Loucy (cell line): Measurements from ENCODE around the gene ASIC2.

Experiments used
- H2AFZ ChIP-seq: fragments of 200-600 bp; sonication (generic); 2 replicates; pipeline ENCODE4 v1.6.0; 2016; ENCODE audit warnings: antibody characterized with exemption, mild to moderate bottlenecking, low read length, moderate library complexity
- H3F3A ChIP-seq: fragments of 200-600 bp; 2 replicates; pipeline ENCODE4 v1.6.0; 2016; ENCODE audit warnings: antibody characterized with exemption, low read depth, mild to moderate bottlenecking
- H3K27me3 ChIP-seq: fragments of 200-600 bp; sonication (generic); 2 replicates; pipeline ENCODE4 v1.6.1; 2014; ENCODE audit warnings: low read length, mild to moderate bottlenecking; ENCODE audit not compliant: insufficient read depth, poor library complexity, severe bottlenecking
- H3K36me3 ChIP-seq: fragments of 200-600 bp; sonication (generic); 2 replicates; pipeline ENCODE4 v1.6.1; 2016; ENCODE audit warnings: low read length; ENCODE audit not compliant: insufficient read depth
- H3K4me1 ChIP-seq: fragments of 200-600 bp; sonication (generic); 2 replicates; pipeline ENCODE4 v1.5.1; 2014; ENCODE audit warnings: low read length, mild to moderate bottlenecking; ENCODE audit not compliant: insufficient read depth, poor library complexity, severe bottlenecking
- H3K4me2 ChIP-seq: fragments of 200-600 bp; sonication (generic); 2 replicates; pipeline ENCODE4 v1.6.0; 2014; ENCODE audit warnings: antibody characterized with exemption, low read length, low read depth, mild to moderate bottlenecking; ENCODE audit not compliant: poor library complexity, severe bottlenecking
- H3K4me3 ChIP-seq: fragments of 200-600 bp; sonication (generic); 2 replicates; pipeline ENCODE4 v1.5.1; 2014; ENCODE audit warnings: low read length, mild to moderate bottlenecking, mixed read lengths; ENCODE audit not compliant: poor library complexity, severe bottlenecking
- H3K79me2 ChIP-seq: fragments of 200-600 bp; sonication (generic); 2 replicates; pipeline ENCODE4 v1.6.1; 2014; ENCODE audit warnings: low read length; ENCODE audit not compliant: insufficient read depth
- H3K9ac ChIP-seq: fragments of 200-600 bp; sonication (generic); 2 replicates; pipeline ENCODE4 v1.6.0; 2014; ENCODE audit warnings: mild to moderate bottlenecking, low read depth, low read length, moderate library complexity; ENCODE audit not compliant: poor library complexity, severe bottlenecking
- H3K9me2 ChIP-seq: fragments of 200-600 bp; sonication (generic); replicated peaks from 2 replicates; pipeline ENCODE4 v1.6.1; 2016; ENCODE audit warnings: low read depth, low read length, mixed read lengths
- H3K9me3 ChIP-seq: fragments of 200-600 bp; sonication (generic); 2 replicates; pipeline ENCODE4 v1.6.1; 2014; ENCODE audit warnings: mild to moderate bottlenecking, antibody characterized with exemption, low read length, low read depth; ENCODE audit not compliant: insufficient read depth
- H4K20me1 ChIP-seq: fragments of 200-600 bp; sonication (generic); 2 replicates; pipeline ENCODE4 v1.6.0; 2014; ENCODE audit warnings: antibody characterized with exemption, low read length, mild to moderate bottlenecking; ENCODE audit not compliant: insufficient read depth, poor library complexity, severe bottlenecking
- EZH2phosphoT487 ChIP-seq: fragments of 200-600 bp; IDR thresholded peaks from 2 replicates; pipeline ENCODE4 v1.6.1; 2018; ENCODE audit warnings: antibody characterized with exemption, mild to moderate bottlenecking, moderate library complexity, borderline replicate concordance
- TF ChIP-seq, protein P1 (sequence below): fragments of 200-600 bp; sonication (generic); conservative IDR thresholded peaks from 2 replicates; pipeline ENCODE4 v1.5.1; 2014; ENCODE audit warnings: mild to moderate bottlenecking, antibody characterized with exemption, low read length

The ASIC2 gene

DNA sequence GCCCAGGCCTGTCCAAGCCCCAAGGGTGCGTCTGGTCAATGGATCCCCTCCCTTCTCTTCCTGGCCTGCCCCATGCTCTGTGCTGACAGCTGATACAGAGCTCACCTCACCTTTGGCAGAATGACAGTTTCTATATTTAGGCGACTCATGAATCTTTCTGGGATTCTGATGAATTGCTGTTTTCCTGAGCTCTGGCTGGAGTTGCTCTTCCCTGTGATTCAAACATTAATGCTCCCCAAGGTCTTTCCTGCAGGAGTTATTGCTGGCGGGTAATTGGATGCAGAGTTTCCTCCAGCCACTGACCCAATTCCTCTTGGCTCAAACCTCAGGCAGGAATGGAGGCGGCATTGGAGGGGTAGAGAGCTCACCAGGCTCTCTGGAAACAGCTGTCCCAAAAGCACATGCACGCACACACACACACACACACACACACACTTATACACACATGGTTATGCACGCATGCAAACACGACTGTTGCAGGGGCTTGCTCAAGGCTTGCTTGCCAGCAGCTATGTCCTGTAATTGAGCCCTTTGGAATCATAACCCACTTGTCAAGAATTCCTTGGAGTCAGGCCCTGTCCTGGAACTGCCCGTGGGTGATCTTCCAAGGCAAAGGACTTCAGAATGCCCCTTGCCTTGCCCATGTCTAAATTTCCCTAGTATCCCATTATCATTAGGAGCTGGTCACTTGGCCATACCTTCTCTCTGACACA is 128.8 kb downstream of the ASIC2 start:
- Histone ChIP-seq H3K9ac (no peak overlapping the region), H3K9me3 (no peaks in the 10 kb centered on the region; the same call in 1 of the 2 replicates), H3K4me2 (no peak overlapping the region), H2AFZ (no peak overlapping the region), H3K4me3 (no peak overlapping the region), H3K36me3 (no peaks in the 10 kb centered on the region), H3K9me2 (no peaks in the 10 kb centered on the region), H3K79me2 (no peaks in the 10 kb centered on the region), H4K20me1 (no peaks in the 10 kb centered on the region), H3F3A (no peaks in the 10 kb centered on the region), H3K27me3 (no peaks in the 10 kb centered on the region), H3K4me1 (no peaks in the 10 kb centered on the region)
- no peak for TF ChIP-seq EZH2phosphoT487
- TF ChIP-seq, protein P1, sequence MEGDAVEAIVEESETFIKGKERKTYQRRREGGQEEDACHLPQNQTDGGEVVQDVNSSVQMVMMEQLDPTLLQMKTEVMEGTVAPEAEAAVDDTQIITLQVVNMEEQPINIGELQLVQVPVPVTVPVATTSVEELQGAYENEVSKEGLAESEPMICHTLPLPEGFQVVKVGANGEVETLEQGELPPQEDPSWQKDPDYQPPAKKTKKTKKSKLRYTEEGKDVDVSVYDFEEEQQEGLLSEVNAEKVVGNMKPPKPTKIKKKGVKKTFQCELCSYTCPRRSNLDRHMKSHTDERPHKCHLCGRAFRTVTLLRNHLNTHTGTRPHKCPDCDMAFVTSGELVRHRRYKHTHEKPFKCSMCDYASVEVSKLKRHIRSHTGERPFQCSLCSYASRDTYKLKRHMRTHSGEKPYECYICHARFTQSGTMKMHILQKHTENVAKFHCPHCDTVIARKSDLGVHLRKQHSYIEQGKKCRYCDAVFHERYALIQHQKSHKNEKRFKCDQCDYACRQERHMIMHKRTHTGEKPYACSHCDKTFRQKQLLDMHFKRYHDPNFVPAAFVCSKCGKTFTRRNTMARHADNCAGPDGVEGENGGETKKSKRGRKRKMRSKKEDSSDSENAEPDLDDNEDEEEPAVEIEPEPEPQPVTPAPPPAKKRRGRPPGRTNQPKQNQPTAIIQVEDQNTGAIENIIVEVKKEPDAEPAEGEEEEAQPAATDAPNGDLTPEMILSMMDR = no peak

DNA sequence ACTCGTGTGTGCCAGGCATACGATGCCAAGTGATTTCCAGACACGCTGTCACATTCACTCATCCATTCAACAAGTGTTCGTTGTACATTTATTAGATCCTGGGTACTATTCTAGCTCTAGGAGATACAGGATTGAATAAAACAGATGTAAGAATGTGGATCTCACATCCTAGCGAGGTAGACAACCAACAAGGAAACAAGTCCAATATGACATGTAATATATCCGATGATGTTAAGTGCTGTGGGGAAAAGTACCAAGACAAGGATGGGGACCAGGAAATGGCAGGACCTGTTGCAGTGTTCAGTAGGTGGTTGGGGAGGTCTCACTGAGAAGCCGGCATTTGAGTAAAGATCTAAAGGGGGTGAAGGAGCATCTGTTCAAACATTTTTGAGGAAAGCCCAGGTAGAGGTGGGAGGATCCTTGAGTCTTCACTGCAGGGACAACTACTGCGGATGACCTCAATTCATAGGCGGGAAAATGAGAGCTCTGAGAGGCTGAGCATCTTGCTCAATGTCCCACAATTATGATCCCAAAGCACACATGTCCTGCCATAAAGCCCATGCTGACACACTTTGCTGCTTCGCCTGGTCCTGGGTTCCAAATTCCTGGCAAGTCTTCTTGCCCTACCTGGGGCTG is 129.4 kb downstream of the ASIC2 start:
- no peaks in the 10 kb centered on the region for H3K27me3 ChIP-seq
- TF ChIP-seq, protein P1 = no peak
- no peak for TF ChIP-seq EZH2phosphoT487

DNA sequence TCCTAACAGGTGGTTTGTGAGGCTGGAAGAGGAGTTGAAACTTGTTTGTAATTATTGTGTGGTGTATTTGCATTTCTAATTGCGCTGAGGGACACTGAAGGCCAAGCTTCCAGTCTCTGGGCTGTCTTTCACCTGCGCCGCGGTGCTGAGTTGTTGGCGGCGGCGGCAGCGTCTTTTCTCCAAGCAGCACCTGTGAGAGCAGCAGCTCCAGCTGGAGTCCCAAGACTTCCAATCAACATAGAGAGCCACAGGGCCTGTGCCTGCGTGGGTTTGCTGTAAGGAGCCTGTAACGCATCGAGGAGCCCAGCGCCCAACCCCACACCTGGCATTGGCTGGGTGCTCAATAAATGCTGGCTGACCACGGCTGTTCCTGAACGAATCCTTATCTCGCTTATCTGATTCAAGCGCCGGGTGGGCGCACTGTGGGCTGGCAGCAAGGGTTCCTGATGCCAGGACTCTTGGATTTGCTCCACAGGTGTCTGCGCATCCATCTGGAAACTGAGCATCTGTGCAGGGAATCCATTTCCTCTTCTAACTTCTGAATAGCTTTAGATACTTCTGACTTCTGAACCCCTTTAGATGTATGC is 138.1 kb downstream of the ASIC2 start:
- no peaks in the 10 kb centered on the region for H3K9me2 ChIP-seq
- H3K4me3 ChIP-seq = no peak overlapping the region
- no peaks in the 10 kb centered on the region for H3K4me1 ChIP-seq
- no peak overlapping the region for H3K4me2 ChIP-seq
- H3F3A ChIP-seq = no peaks in the 10 kb centered on the region
- no peaks in the 10 kb centered on the region for H4K20me1 ChIP-seq
- no peaks in the 10 kb centered on the region for H3K27me3 ChIP-seq
- no peaks in the 10 kb centered on the region for H3K79me2 ChIP-seq
- H3K9ac ChIP-seq = no peak overlapping the region
- H3K36me3 ChIP-seq = no peaks in the 10 kb centered on the region
- TF ChIP-seq, protein P1 = no peak
- no peak for TF ChIP-seq EZH2phosphoT487
- no peaks in the 10 kb centered on the region; the same call in 1 of the 2 replicates for H3K9me3 ChIP-seq
- H2AFZ ChIP-seq = no peak overlapping the region

More for the DNA sequence above, 129.4 kb downstream of the ASIC2 start:
- Histone ChIP-seq H2AFZ (no peak overlapping the region), H3K4me2 (no peak overlapping the region), H3K4me3 (no peak overlapping the region), H3K4me1 (no peaks in the 10 kb centered on the region), H3F3A (no peaks in the 10 kb centered on the region), H3K79me2 (no peaks in the 10 kb centered on the region), H3K9me2 (no peaks in the 10 kb centered on the region), H4K20me1 (no peaks in the 10 kb centered on the region), H3K9ac (no peak overlapping the region), H3K9me3 (no peaks in the 10 kb centered on the region; the same call in 1 of the 2 replicates), H3K36me3 (no peaks in the 10 kb centered on the region)
